Measurements from ENCODE around the gene UGT1A7. TPM values are rescaled to one million over a fixed set of nuclear protein-coding genes. Genes with fewer than 3 reads are reported as not detected.

The UGT1A7 gene
- polyA plus RNA-seq, 1 experiment: 0.04 TPM

DNA sequence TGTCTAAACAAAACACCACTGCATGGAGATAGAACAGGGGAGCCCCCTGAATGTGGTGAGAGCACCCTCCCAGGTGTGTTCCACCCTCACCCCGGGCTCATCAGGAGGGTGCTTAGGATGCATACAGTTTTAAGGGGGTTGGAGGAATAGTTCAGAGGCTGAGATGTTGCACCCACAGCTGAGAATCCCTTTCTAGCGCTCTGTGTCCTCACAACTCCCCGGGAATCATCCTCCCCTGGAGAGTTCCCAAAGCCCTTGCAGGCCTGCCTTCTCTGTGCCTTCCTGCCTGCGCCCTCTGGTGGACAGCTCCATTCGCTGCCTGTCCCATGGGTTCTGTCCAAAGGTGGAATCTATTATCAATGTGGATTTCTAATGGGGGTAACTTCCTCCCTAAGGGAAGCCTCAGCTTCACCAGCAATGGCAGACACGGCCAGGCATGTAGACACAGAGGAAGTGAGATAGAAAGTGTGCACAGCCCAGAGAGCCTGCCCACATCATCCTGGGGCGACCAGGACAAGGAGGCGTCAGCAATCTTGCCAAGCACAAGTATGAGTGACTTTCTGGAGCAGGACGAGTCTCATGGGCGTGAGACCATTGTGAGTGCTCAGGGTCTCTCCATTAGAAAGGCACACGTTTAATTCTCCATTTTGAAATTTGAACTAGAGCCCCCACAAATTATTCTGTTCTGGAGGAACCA lies 29.8 kb downstream of the UGT1A7 start:
- H3K27me3 ChIP-seq (ENCODE audit: control insufficient read depth, insufficient read depth, low read length): no peaks in the 10 kb centered on the region
- POLR2A ChIA-PET: interaction anchor here (0.7 kb wide), 1 partner anchor 50 kb away, joined by 3 read pairs; no protein-coding TSS in a partner anchor
- CTCF ChIA-PET: interaction anchor here (0.8 to 2.9 kb wide), 11 partner anchors 10 to 1786 kb away, joined by 3 to 25 read pairs (median 4); no protein-coding TSS in a partner anchor
- peak; percentile 53 for DNase-seq (ENCODE audit: low read depth, low spot score)
- H3K4me3 ChIP-seq (ENCODE audit: low read depth, low read length): no peak overlapping the region
- H3K9me3 ChIP-seq (ENCODE audit: control insufficient read depth, insufficient read depth, low read length): no peaks in the 10 kb centered on the region
- TF ChIP-seq CTCF (IDR thresholded peaks at IDR 0.05; ENCODE audit: low read depth, low read length): peak; percentile 97
- no peak overlapping the region for H3K27ac ChIP-seq (ENCODE audit: low read depth, low read length)

DNA sequence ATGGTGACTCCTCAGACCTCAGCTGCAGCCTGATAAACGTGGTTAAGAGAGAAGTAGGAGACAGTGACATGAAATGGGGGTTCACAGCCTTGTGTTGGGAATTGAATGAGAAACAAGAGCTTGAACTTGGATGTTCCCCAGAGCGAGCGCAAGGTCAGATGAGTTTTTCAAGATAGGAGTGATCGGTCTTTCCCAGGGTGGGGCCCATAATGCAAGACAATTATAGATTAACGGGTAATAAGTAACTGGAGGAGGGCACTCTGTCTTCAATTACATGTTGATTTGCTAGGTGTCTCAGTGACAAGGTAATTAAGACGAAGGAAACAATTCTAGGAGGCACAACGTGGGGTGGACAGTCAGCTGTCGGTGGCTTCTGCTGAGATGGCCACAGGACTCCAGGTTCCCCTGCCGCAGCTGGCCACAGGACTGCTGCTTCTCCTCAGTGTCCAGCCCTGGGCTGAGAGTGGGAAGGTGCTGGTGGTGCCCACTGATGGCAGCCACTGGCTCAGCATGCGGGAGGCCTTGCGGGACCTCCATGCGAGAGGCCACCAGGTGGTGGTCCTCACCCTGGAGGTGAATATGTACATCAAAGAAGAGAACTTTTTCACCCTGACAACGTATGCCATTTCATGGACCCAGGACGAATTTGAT lies 31.0 kb downstream of the UGT1A7 start, which contains the start of gene UGT1A5:
Gene UGT1A5 (plus strand): TSS at position 297 of the 651 bp plus-strand sequence. CDS start 85 bp downstream, at position 382.
- no peak for TF ChIP-seq CTCF (IDR thresholded peaks at IDR 0.05; ENCODE audit: low read depth, low read length)
- Histone ChIP-seq H3K27ac (ENCODE audit: low read depth, low read length) (no peak within 1 kb of the TSS), H3K4me3 (ENCODE audit: low read depth, low read length) (no peak within 1 kb of the TSS), H3K27me3 (ENCODE audit: control insufficient read depth, insufficient read depth, low read length) (peaks cover 6% of the 10 kb centered on the region), H3K9me3 (ENCODE audit: control insufficient read depth, insufficient read depth, low read length) (no peaks in the 10 kb centered on the region)
- no peak for DNase-seq (ENCODE audit: low read depth, low spot score)
- ChIA-PET POLR2A (no interaction called here), CTCF (interaction anchor here (0.7 to 2.9 kb wide), 7 partner anchors 23 to 1784 kb away, joined by 3 to 25 read pairs (median 3); no protein-coding TSS in a partner anchor)

DNA sequence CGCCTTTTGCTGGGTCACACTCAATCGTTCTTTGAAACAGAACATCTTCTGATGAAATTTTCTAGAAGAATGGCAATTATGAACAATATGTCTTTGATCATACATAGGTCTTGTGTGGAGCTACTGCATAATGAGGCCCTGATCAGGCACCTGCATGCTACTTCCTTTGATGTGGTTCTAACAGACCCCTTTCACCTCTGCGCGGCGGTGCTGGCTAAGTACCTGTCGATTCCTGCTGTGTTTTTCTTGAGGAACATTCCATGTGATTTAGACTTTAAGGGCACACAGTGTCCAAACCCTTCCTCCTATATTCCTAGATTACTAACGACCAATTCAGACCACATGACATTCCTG lies 31.5 kb downstream of the UGT1A7 start:
- Histone ChIP-seq H3K9me3 (ENCODE audit: control insufficient read depth, insufficient read depth, low read length) (no peaks in the 10 kb centered on the region), H3K27me3 (ENCODE audit: control insufficient read depth, insufficient read depth, low read length) (peaks cover 6% of the 10 kb centered on the region), H3K27ac (ENCODE audit: low read depth, low read length) (no peak overlapping the region), H3K4me3 (ENCODE audit: low read depth, low read length) (no peak overlapping the region)
- POLR2A ChIA-PET: no interaction called here
- CTCF ChIA-PET: no interaction called here
- no peak for TF ChIP-seq CTCF (IDR thresholded peaks at IDR 0.05; ENCODE audit: low read depth, low read length)
- no peak for DNase-seq (ENCODE audit: low read depth, low spot score)

DNA sequence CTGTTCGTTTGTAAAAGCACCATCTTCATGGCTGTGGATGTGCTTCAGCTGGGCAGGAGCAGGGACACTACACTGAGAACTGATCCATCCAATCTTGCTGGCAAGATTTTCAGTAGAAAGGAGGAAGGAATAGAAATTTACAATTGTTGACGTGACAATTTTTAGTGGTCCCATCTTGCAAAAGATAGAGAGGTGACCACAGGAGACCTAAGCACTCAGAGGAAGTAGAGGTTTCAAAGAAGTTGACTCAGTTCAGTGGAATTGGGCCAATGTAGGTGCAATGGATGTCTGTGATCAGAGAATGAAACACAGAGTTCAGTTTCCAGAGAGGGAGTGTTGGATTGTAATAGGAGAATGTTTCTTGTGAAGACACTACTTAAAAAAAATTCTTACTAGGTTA lies 32.4 kb downstream of the UGT1A7 start:
- ChIA-PET POLR2A (no interaction called here), CTCF (interaction anchor here (1.8 kb wide), 1 partner anchor 265 kb away, joined by 5 read pairs; no protein-coding TSS in a partner anchor)
- Histone ChIP-seq H3K27me3 (ENCODE audit: control insufficient read depth, insufficient read depth, low read length) (peaks cover 6% of the 10 kb centered on the region), H3K9me3 (ENCODE audit: control insufficient read depth, insufficient read depth, low read length) (no peaks in the 10 kb centered on the region), H3K27ac (ENCODE audit: low read depth, low read length) (no peak overlapping the region), H3K4me3 (ENCODE audit: low read depth, low read length) (no peak overlapping the region)
- TF ChIP-seq CTCF (IDR thresholded peaks at IDR 0.05; ENCODE audit: low read depth, low read length): no peak
- DNase-seq (ENCODE audit: low read depth, low spot score): no peak

DNA sequence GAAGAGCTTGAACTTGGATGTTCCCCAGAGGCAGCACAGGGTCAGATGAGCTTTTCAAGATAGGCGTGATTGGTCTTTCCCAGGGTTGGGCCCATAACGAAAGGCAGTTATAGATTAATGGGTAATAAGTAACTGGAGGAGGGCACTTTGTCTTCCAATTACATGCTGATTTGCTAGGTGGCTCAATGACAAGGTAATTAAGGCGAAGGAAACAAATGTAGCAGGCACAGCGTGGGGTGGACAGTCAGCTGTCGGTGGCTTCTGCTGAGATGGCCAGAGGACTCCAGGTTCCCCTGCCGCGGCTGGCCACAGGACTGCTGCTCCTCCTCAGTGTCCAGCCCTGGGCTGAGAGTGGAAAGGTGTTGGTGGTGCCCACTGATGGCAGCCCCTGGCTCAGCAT lies 36.9 kb downstream of the UGT1A7 start, which contains the start of gene UGT1A4:
Gene UGT1A4 (plus strand): TSS at position 185 of the 400 bp plus-strand sequence. CDS start 85 bp downstream, at position 270.
- no peak for TF ChIP-seq CTCF (IDR thresholded peaks at IDR 0.05; ENCODE audit: low read depth, low read length)
- peaks cover 6% of the 10 kb centered on the region for H3K27me3 ChIP-seq (ENCODE audit: control insufficient read depth, insufficient read depth, low read length)
- DNase-seq (ENCODE audit: low read depth, low spot score): no peak
- no peak within 1 kb of the TSS for H3K27ac ChIP-seq (ENCODE audit: low read depth, low read length)
- CTCF ChIA-PET: no interaction called here
- H3K9me3 ChIP-seq (ENCODE audit: control insufficient read depth, insufficient read depth, low read length): no peaks in the 10 kb centered on the region
- POLR2A ChIA-PET: no interaction called here
- no peak within 1 kb of the TSS for H3K4me3 ChIP-seq (ENCODE audit: low read depth, low read length)

All from AG04450 (cell line).